H7 (cell line): Measurements from ENCODE around the gene WDFY4. TPM values are rescaled to one million over a fixed set of nuclear protein-coding genes. Genes with fewer than 3 reads are reported as not detected.
A peak's percentile ranks its signal among the peaks of the same experiment; 100 is the strongest.

Experiments used
- DNase-seq: peaks from one replicate; pipeline ENCODE4 v3.0.0; 2012
- H3K27me3 ChIP-seq: 2 replicates; pipeline ENCODE4 v1.6.0; 2011; ENCODE audit warnings: mild to moderate bottlenecking, low read length; ENCODE audit not compliant: control insufficient read depth, insufficient read depth
- H3K36me3 ChIP-seq: replicated peaks from 2 replicates; pipeline ENCODE4 v1.5.1; 2011; ENCODE audit warnings: low read length; ENCODE audit not compliant: control insufficient read depth, insufficient read depth
- H3K4me3 ChIP-seq: 2 replicates; pipeline ENCODE4 v1.5.1; 2011; ENCODE audit warnings: low read depth, mild to moderate bottlenecking, control low read depth, low read length, moderate library complexity; ENCODE audit not compliant: insufficient read depth
- total RNA-seq: library from RNA; depleted of rRNA; stranded (reverse); fragments of >200 nt; shearing (Covaris generic); gene quantifications from 2 replicates; pipeline ENCODE4 v1.2.3, GENCODE V29; 2014

WDFY4 gene
- total RNA-seq, 1 experiment from 2014 or later = not detected

DNA sequence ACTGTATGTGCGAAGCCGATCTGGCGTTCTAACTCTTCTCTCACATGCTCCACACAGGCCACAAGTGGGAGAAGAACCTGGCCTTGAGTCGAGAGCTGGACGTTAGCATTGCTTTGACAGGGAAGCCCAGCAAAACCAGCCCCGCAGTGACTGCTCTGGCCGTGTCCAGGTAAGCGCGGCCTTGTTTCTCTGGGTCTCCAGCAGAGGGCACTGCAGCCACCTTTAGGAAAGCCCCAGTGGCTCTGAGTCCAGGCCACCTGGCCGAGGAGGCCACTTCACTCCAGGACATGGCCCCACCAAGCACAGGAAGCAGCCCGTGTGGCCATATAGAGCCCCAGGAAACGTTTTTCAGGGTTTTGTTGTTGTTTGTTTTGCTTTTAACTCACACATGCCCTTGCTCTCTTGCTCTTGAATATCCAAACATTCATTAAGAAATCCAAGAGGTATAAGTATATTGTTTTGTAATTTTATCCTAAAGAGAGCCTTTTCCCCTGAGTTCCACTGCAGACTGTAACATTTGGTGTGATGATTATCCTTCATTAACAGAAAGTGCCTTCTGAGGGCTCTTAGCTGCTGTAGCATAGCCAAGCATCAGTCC, 296.7 kb downstream of the WDFY4 start:
- H3K36me3 ChIP-seq = no peaks in the 10 kb centered on the region
- DNase-seq = peak; percentile 91
- H3K4me3 ChIP-seq = no peak overlapping the region
- no peaks in the 10 kb centered on the region for H3K27me3 ChIP-seq

DNA sequence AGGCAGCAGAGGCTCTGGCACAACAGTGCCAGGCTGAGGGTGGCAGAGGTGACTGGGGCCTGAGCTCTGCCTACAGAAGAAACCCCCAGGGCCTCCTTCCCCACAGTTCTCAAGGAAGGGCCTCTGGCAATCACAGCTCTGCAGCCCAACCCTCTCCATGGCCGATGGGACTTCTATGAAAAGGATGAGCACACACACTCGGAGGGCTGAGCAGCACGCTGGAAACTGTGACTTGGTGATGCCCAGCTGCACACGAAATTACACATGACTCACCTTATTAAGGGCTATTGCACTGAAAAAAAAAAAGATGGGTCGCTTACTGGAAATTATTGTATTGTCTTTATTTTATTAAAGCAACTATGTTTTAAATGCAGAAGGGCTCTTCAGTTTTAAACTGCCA, 297.9 kb downstream of the WDFY4 start:
- no peak overlapping the region for H3K4me3 ChIP-seq
- DNase-seq = no peak
- H3K36me3 ChIP-seq = no peaks in the 10 kb centered on the region
- no peaks in the 10 kb centered on the region for H3K27me3 ChIP-seq

DNA sequence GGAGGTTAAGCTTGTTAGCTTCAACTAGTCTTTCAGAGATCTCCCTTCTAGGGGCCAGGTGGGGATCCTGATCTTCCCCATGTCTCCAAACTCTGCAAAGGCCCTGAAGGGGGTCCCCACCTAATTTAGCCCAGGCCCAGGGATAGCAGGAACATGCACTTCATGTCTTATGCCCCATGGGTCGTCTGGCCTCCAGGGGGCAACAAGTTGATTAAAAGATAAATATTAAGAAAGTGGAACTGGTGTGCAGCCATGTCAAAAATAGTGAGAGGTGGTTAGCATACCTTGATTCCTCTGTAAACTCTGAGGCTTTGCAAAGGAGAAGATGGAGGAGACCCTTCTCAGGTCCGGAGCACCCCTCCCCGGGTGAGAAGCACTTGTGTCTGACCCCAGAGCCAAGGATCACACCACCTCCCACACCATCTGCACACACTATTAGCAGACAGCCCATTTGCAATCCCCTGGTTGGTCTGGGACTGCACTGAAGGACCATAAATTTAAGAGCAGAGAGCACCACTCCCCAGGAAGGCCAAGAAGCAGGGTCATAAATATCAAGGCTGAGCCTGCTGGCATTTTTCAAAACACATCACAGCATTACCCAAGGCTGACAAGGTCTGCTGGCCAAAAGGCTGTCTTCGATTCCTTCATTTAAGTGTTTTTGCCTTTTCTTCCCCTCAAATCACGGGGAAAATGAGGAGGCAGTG, 299.1 kb downstream of the WDFY4 start:
- DNase-seq = no peak
- H3K4me3 ChIP-seq = no peak overlapping the region
- H3K27me3 ChIP-seq = no peaks in the 10 kb centered on the region
- no peaks in the 10 kb centered on the region for H3K36me3 ChIP-seq

DNA sequence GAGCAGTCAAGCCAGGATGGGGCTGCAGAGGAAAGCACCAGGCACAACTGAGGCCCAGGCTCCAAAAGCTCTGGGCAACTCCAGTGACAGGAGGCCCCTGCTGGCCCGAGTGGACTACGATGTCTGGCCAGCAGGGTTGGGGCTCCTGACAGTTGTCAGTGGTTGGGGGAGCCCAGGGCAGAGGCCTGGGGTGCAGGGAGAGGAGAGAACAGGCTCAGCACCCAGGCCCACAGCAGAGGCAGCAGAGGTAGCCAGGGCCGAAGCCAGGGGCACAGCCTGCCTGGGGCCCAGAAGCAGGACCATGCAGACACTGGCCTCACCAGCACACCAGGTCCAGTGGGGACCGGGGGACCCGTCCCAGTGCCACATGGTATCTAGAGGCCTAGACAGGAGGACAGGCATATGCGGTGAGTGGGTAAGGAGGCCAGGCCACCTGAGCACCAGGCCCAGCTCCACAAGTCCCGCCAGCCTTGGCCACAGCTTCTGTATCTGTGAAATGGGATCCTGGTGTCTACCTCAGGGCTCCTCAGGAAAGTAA, 301.0 kb downstream of the WDFY4 start:
- Histone ChIP-seq H3K4me3 (no peak overlapping the region), H3K27me3 (no peaks in the 10 kb centered on the region), H3K36me3 (no peaks in the 10 kb centered on the region)
- no peak for DNase-seq

DNA sequence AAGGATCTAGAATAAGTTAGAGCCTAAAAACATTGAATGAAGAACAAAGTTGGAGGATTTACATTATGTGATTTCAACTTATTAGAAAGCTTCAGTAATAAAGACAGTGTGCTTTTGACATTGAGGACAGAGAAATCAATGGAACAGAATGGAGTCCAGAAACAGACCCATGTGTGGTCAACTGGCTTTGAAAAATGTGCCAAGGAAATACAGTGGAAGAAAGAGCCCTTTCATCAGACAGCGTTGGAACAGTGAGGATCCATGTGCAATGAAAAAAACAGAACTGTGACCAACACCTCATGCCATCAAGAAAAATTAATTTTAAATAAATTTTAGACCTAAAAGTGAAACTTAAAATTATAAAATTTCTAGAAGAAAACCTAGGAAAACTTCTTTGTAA, 305.6 kb downstream of the WDFY4 start:
- H3K36me3 ChIP-seq = no peaks in the 10 kb centered on the region
- no peak for DNase-seq
- no peak overlapping the region for H3K4me3 ChIP-seq
- H3K27me3 ChIP-seq = no peaks in the 10 kb centered on the region

DNA sequence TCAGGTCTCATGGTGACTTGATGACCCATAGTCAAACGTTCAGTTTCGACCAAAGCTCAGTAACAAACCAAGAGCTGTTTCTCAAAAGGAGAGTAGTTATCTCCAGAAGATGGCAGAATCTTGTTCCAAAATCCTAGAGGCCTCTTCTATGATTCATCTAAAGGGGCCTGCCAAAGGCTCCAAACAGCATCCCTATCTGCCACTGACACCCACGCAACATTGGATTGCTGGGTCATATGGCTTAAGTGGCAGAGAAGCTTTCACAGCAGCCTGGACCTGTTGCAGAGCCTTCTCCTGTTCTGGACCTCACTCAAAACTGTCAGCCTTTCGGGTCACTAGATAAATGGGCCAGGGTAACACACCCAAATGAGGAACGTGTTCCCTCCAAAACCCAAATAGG, 309.0 kb downstream of the WDFY4 start:
- DNase-seq = no peak
- Histone ChIP-seq H3K27me3 (no peaks in the 10 kb centered on the region), H3K36me3 (no peaks in the 10 kb centered on the region), H3K4me3 (no peak overlapping the region)

DNA sequence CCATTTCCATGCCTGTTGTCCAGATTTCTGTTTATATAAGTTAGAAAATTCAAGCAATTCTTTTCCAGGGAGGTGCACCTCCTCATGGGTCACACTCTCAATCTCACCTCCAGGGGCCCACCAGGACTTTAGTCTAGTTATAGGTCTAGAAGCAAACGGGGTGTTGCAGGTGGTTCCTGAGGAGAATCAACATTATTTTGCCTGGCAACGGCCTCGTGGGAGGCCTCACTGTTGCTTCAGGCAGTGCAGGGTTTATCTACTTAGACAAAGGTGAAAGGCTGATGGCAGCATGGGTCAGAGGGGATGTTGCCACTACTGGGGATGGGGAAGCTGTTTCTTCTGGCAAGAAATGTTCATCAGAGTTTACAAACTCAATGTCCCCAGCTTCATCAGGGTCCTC, 311.7 kb downstream of the WDFY4 start:
- Histone ChIP-seq H3K36me3 (no peaks in the 10 kb centered on the region), H3K4me3 (no peak overlapping the region), H3K27me3 (no peaks in the 10 kb centered on the region)
- no peak for DNase-seq

DNA sequence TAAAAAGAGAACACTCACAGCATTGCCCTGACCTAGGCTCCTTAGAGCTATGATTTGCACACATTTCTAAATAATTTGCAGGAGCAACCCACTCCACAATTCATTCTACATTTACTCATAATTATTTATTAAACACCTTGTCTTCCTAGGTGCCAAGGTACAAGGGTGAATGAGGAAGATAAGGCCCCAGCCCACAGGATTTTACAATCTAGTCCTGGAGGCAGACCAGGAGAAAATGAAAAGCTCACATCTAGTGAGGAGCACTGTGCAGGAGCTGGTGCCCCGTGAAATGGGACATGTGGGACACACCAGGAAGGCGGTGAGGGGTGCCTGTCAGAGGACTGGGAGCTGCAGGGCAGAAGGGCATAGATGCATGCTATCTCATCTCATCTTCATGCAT, 314.7 kb downstream of the WDFY4 start:
- no peaks in the 10 kb centered on the region for H3K36me3 ChIP-seq
- H3K4me3 ChIP-seq = no peak overlapping the region
- no peak for DNase-seq
- no peaks in the 10 kb centered on the region for H3K27me3 ChIP-seq

DNA sequence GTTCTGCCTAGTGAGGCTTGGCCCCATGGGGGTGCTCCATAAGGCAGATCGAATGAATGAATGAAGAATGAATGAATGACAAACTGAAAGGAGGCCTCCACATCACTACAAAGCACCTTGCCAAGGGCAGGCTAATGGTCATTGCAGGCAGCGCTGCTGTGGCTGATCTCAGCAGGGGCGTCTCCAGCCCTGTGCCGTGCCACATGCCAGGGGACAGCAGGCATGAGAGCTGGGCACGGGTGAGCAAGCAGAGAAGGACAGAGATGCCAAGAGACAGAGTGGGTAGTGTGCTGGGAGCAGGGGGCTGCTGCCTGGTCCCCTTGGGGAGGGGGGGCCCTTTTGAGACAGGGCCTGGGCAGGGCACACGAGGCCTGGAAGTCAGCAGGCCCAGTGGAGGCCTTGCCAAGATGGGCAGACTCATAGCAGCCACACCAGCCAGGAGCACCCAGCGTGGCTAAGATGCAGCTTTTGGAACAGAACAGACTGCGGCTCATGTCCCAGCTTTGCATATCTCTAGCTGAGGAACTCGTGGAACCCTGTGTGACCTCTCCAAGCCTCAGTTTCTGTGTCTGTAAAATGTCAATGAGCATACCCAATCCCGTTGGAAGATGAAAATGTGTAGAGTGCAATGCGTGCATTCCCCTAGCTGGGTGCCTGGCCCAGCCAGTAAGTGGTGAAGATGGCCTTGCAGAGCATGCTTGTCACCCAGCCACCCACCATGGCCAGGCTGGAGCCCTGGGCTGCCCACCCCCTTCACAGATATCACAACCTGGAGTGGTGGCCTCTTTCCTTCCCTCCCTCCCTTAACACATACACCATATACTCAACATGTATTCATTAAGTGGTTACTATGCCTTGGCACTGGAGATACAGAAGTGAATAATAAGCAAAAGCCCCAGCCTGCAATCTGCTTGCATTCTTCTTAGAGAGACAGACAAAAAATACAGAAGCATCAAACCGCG, 316.0 kb downstream of the WDFY4 start:
- Histone ChIP-seq H3K4me3 (no peak overlapping the region), H3K27me3 (no peaks in the 10 kb centered on the region), H3K36me3 (no peaks in the 10 kb centered on the region)
- DNase-seq = no peak

DNA sequence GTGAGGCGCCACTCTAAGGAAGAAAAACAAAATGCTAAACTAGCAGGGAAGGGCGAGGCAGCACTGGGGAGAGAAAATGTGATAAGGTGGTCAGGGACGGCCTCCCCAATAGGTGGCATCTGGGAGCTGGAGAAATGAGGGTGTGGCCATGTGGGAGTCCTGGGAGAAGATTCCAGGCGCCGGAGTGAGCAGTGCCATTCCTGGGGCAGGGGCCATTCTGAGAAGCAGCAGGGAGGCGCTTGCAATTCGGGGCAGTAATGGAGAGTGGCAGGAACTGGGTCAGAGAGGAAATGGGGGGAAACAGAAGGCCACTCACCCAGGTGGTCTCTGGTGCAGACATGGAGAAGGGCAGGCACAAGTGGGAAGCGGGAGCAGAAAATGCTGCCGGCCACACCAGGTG, 316.7 kb downstream of the WDFY4 start:
- DNase-seq = peak; percentile 87
- no peak overlapping the region for H3K4me3 ChIP-seq

DNA sequence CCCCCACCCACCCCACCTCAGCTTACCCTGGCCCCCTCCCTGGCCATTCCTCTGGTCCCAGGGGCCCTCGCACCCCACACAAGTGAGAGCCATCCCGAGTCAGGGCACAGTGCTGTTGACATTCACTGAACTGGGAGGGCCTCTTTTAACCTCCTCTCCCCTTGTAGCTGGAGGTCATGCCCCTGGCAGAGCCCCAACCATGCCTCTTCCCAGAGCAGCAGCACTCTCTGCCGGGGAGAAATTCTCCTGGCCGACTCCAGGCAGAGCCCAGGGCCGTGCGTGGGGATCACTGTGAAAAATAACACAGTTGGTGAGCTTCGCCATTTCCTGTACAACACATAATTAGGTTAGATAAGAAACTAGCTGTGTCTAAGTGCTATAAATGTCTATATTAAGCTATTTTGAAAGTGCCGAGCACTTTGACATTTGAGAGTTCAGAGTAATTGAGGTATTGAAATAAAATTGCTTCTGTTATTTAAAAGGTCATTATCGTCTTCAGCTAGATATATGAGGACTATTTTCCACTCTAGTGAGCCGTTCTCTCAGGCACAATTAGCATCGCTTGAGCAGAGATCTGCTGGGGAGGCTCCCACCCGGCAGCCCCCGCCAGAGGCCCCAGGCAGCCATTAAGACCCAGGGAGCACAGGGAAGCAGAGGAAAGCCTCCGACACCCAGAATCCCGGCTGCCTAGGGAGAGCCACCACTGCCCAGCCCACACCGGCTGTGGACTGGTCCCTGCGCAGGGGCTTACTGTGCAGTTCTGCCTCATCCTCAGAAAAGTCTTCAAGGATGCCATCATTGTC, 317.4 kb downstream of the WDFY4 start:
- Histone ChIP-seq H3K27me3 (no peaks in the 10 kb centered on the region), H3K4me3 (no peak overlapping the region), H3K36me3 (no peaks in the 10 kb centered on the region)
- DNase-seq = peak; percentile 56

More for the DNA sequence above, 316.7 kb downstream of the WDFY4 start:
- H3K36me3 ChIP-seq = no peaks in the 10 kb centered on the region
- H3K27me3 ChIP-seq = no peaks in the 10 kb centered on the region

DNA sequence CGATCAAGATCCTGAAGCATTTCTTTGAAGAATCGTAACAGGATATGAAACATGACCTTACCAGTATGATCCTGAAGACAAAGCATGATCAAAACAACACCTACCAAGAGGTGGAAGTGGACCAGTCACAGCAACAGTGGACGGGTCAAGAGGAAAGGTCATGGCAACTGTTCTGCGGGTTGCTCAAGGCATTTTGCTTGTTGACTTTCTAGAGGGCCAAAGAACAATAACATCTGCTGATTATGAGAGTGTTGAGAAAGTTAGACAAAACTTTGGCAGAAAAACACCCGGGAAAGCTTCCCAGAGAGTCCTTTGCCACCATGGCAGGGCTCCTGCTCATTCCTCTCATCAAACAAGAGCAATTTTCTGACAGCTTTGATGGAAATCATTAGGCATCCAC, 320.6 kb downstream of the WDFY4 start:
- no peak for DNase-seq
- no peaks in the 10 kb centered on the region for H3K27me3 ChIP-seq
- H3K36me3 ChIP-seq = no peaks in the 10 kb centered on the region
- no peak overlapping the region for H3K4me3 ChIP-seq

DNA sequence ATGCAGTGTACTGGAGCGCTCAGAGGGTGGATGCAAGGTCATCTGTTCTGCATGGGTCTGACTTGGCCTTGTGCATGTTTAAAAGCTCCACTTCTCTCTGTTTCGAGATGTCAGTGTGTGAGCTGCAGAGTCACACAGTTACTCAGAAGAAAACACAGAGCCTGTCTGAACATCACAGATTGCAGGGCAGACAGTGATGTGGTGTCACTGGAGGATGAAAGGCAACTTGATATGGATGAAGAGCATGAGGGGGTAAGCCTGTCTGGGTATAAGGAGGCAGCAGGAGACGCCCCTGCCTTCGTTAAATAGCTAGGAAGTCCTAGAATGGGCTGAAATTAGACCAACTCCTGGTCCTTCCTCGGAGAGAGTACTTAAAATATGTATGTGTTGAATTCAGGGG, 322.5 kb downstream of the WDFY4 start:
- H3K27me3 ChIP-seq = no peaks in the 10 kb centered on the region
- no peak overlapping the region for H3K4me3 ChIP-seq
- H3K36me3 ChIP-seq = no peaks in the 10 kb centered on the region
- no peak for DNase-seq

DNA sequence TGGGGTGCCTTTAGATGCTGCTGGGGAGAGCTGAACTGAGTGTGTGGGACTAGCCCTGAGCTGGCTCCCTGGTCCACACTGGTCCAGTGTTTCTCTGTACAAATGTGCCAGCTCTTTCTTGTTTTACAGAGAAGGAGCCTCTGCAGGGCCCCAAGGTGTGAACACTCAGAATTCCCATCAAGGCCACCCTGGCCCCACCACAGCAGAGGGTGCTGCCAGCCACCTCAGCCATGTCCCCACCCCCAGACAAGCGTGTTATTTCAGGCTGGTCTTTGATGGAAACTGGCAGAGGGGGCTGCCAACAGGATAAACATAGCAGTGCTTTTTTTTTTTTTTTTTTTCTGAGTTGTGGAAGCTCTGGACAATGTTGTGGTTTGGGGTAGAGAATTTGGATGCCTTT, 323.4 kb downstream of the WDFY4 start:
- Histone ChIP-seq H3K36me3 (no peaks in the 10 kb centered on the region), H3K27me3 (no peaks in the 10 kb centered on the region), H3K4me3 (no peak overlapping the region)
- DNase-seq = no peak
